Heart right ventricle (tissue), 16 donors: ENCODE measurements around the gene GP1BA. TPM values are rescaled to one million over a fixed set of nuclear protein-coding genes. Genes with fewer than 3 reads are reported as not detected.

ENCODE experiments used
- ATAC-seq, 8 donors: fragments of 200-7000 bp; cut with Tn5 transposase; one replicate each; pipeline ENCODE4 v1.9.1; 2020; ENCODE audit warnings: mild to moderate bottlenecking in 8 of 8, moderate library complexity in 8 of 8, moderate number of reproducible peaks in 1 of 8
- DNase-seq, 2 donors: peaks; one replicate each; pipeline ENCODE4 v3.0.0-alpha.2; 2020
- H3K27ac ChIP-seq, 10 donors: fragments of 200-600 bp; sonication (generic) in 2 of 10; one replicate each; pipeline versions ENCODE4 v1.5.0 to v1.8.0; 2020 to 2022; ENCODE audit warnings: mild to moderate bottlenecking in 3 of 10
- H3K27me3 ChIP-seq, 7 donors: fragments of 200-600 bp; one replicate each; pipeline ENCODE4 v1.8.0; 2021 to 2022; ENCODE audit warnings: mild to moderate bottlenecking in 2 of 7
- H3K36me3 ChIP-seq, 9 donors: fragments of 200-600 bp; sonication (generic) in 1 of 9; one replicate each; pipeline versions ENCODE4 v1.5.0 to v1.8.0; 2020 to 2022; ENCODE audit warnings: mild to moderate bottlenecking in 2 of 9
- H3K4me1 ChIP-seq, 9 donors: fragments of 200-600 bp; sonication (generic) in 1 of 9; one replicate each; pipeline versions ENCODE4 v1.5.0 to v1.8.0; 2020 to 2022; ENCODE audit warnings: mild to moderate bottlenecking in 4 of 9
- H3K4me3 ChIP-seq, 10 donors: fragments of 200-600 bp; sonication (generic) in 2 of 10; one replicate each; pipeline versions ENCODE4 v1.5.0 to v1.8.0; 2020 to 2022; ENCODE audit warnings: mild to moderate bottlenecking in 7 of 10, moderate library complexity in 2 of 10
- H3K9me3 ChIP-seq, 11 donors: fragments of 200-600 bp in 10 of 11; sonication (generic) in 2 of 11; one replicate each; pipeline versions ENCODE4 v1.5.0 to v1.8.0; 2013 to 2022; ENCODE audit warnings: mild to moderate bottlenecking in 2 of 11, control low read depth in 1 of 11, moderate library complexity in 1 of 11
- WGBS, 2 donors: extraction: QIAGEN DNeasy Blood & Tissue Kit; methylation state at CpG; one replicate each; pipeline ENCODE4 v1.1.7; 2013; ENCODE audit warnings: inconsistent platforms in 1 of 2; 5-methylcytosine and 5-hydroxymethylcytosine counted together
- intact Hi-C, 10 donors: fragments of 100-400 bp; cut with DNase I; formaldehyde crosslinking; loops; one replicate each; pipeline versions ENCODE4 v1.11.1 to v1.14.2; 2022
- polyA plus RNA-seq, 2 donors: library from polyadenylated mRNA; stranded (reverse); fragments of 200-250 nt; gene quantifications; one replicate each; pipeline ENCODE4 v1.2.3, GENCODE V29; 2013
- total RNA-seq, 10 donors: library from RNA; stranded (reverse); fragmentation: NEBNext Ultra II Directional in 3 of 10; extraction: Animal tissue kit (Norgen Biotek cat#: 25700) in 3 of 10; gene quantifications; one replicate each; pipeline versions ENCODE4 v1.2.1 to v1.2.4, GENCODE V29; 2021 to 2023
- TF ChIP-seq, protein P1 (sequence below), 9 donors: fragments of 200-600 bp; sonication (generic) in 2 of 9; IDR thresholded peaks; one replicate each; pipeline versions ENCODE4 v1.5.0 to v1.8.0; 2021 to 2022; ENCODE audit warnings: antibody characterized with exemption in 9 of 9, mild to moderate bottlenecking in 5 of 9, moderate library complexity in 1 of 9
- donor health status: Arrhythmogenic right ventricular cardiomyopathy.
- donor health status: ischemic (EF 13 %, LVEDD 7.1; RV severe dilation, severe dysfunction).
- donor health status: healthy with polysubstance abuse.
- donor health status: DM: no; HTN: yes; CAD: no.
- donor health status: DM: no; HTN: no; CAD: no.
- donor health status: ischemic (EF 25% LVEDD 6.9; RV normal size, moderate dysfunction).
- donor health status: ischemic (EF 25% LVEDD 5.7; RV mildly dilated, moderate dysfunction).
- donor health status: healthy.
- donor health status: DM: yes; HTN: yes; CAD: no.
- donor health status: Ischemic cardiomyopathy.
- donor health status: ischemic (EF 35%, LVEDD 5.7; RV mildly dilated, moderate dysfunction).
- donor health status: nonischemic (EF 11% LVEDD 7.7; RV severe dilation, severe dysfunction).
- donor health status: DM: yes; HTN: yes; CAD: no.
- donor health status: PGD.
- donor health status: ischemic (EF 29% LVEDD 5.4; RV normal size, mild dysfunction).
- donor health status: nonischemic (EF 23%, LVEDD 6.1; RV moderate dilation, normal function).

Gene GP1BA
- total and polyA plus RNA-seq, 12 donors: 0.04 to 0.53 (median 0.26) TPM; not detected in 5

DNA sequence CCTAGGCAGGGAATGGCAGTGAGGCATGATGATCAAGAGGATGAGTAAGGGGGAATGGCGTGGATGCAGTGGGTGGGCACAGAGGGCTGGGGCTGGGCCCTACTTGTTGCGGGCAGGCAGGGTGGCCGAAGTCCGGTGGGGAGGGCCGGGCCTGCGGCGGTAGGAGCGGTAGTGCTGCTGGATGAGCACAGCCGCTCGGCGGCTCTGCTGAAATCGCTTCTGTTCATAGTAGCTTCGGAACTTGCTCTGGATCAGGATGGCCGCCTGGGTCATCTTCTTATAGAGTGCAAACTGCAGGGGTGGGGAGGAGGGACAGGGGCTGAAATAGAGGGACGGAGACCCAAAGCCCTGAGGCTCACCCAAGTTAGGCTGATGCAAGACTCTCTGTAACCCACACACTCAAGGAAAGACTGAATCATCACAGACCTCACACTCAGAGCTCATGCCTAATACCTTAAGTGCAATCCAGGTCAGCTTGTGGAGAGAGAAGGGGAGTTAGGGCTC, 37.0 kb downstream of the GP1BA start:
- WGBS, 2 donors: 61 to 75% methylated on average over 15 of the region's 15 CpGs
- no peak for ATAC-seq
- H3K4me3 ChIP-seq: peak overlapping the region in 9 of 10 donors; percentile 53 to 82 (median 72)
- H3K36me3 ChIP-seq: peaks cover 0 to 66% (median 23%) of the 10 kb centered on the region in 9 donors
- H3K4me1 ChIP-seq: peaks cover 18 to 61% (median 48%) of the 10 kb centered on the region in 9 donors
- H3K9me3 ChIP-seq: no peaks in the 10 kb centered on the region
- intact Hi-C loops: loop anchor here in 2 of 10 donors (1.0 to 5.0 kb wide), 2 partner anchors 30 to 62 kb away; no protein-coding TSS in a partner anchor
- DNase-seq: no peak
- TF ChIP-seq, protein P1, sequence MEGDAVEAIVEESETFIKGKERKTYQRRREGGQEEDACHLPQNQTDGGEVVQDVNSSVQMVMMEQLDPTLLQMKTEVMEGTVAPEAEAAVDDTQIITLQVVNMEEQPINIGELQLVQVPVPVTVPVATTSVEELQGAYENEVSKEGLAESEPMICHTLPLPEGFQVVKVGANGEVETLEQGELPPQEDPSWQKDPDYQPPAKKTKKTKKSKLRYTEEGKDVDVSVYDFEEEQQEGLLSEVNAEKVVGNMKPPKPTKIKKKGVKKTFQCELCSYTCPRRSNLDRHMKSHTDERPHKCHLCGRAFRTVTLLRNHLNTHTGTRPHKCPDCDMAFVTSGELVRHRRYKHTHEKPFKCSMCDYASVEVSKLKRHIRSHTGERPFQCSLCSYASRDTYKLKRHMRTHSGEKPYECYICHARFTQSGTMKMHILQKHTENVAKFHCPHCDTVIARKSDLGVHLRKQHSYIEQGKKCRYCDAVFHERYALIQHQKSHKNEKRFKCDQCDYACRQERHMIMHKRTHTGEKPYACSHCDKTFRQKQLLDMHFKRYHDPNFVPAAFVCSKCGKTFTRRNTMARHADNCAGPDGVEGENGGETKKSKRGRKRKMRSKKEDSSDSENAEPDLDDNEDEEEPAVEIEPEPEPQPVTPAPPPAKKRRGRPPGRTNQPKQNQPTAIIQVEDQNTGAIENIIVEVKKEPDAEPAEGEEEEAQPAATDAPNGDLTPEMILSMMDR (IDR thresholded peaks at IDR 0.05): no peak
- H3K27me3 ChIP-seq: no peaks in the 10 kb centered on the region
- peak overlapping the region in 9 of 10 donors; percentile 88 to 97 (median 96) for H3K27ac ChIP-seq

DNA sequence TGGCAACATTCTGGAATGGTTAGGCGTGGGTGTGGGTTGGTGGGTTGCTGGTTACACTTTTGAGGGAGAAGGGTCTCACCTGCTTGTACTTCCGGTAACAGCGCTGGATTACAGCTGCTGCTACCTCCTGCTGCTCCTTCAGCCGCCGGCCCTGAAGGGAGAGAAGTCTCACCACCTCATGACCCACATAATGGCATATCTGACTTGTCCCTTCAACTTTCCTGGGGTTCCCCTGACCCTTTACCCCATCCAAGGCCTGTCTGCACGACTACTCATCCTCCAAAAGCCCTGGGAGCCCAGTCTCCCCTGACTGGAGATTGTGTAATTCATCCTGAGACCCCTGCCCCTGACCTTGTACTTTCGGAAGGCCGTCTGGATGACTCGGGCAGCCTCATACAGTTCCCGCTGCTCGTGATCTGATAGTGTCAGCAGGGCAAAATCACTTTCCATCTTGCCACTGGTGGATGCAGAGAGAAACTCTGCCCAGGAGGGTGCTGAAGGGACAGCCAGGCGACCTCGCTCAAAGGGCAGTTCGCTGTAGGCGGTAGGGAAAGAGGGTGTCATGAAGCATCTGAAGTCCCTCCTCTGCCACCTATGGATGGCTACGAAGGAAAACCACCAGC, 37.6 kb downstream of the GP1BA start:
- peaks cover 0 to 70% (median 23%) of the 10 kb centered on the region in 9 donors for H3K36me3 ChIP-seq
- DNase-seq: no peak
- no peaks in the 10 kb centered on the region for H3K27me3 ChIP-seq
- no peak for ATAC-seq
- TF ChIP-seq, protein P1 (IDR thresholded peaks at IDR 0.05): no peak
- intact Hi-C loops: loop anchor here in 2 of 10 donors (1.0 to 5.0 kb wide), 2 partner anchors 30 to 62 kb away; no protein-coding TSS in a partner anchor
- peaks cover 22 to 66% (median 51%) of the 10 kb centered on the region in 9 donors for H3K4me1 ChIP-seq
- WGBS, 2 donors: 82 to 86% methylated on average over 16 of the region's 16 CpGs
- peak overlapping the region in 8 of 10 donors; percentile 29 to 97 (median 96) for H3K27ac ChIP-seq
- H3K9me3 ChIP-seq: no peaks in the 10 kb centered on the region
- no peak overlapping the region for H3K4me3 ChIP-seq

DNA sequence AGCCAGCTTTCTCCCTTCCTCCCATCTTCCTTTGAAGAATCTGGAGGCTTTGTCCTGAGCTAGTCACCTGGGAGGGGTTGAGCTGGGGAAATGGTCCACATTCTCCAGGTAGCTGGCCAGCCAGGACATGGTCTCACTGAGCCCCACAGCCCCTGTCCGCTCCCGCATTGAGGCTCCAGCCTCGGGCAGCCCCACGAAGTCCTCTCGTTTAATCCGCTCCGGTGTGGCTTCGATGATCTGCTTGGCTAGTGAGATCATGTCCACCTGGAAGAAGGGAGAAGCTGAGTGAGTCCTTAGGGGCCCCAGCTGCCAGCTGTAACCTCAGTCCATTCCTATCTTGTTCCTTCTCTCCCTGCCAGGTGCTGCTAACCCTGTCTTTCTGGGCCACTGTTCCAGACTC, 38.2 kb downstream of the GP1BA start:
- intact Hi-C loops: no loop called here
- H3K27ac ChIP-seq: peak overlapping the region in 6 of 10 donors; percentile 29 to 97 (median 94)

DNA sequence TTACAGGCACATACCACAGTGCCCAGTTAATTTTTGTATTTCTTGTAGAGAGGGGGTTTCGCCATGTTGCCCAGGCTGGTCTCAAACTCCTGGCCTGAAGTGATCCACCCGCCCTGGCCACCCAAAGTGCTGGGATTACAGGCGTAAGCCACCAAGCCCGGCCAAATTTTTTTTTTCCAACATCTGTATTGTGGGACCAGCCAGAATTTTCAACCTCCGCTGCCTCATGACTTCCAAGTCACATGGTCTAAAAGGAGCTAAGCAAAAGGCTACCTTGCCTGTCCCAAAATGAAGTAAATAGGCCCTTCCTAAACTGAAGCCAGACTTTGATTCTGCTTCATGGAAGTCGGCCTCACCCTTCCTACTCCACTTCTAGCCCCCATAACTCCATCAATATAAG, 39.7 kb downstream of the GP1BA start:
- TF ChIP-seq, protein P1 (IDR thresholded peaks at IDR 0.05): no peak
- H3K4me3 ChIP-seq: no peak overlapping the region
- no peaks in the 10 kb centered on the region for H3K27me3 ChIP-seq
- peaks cover 22 to 60% (median 49%) of the 10 kb centered on the region in 9 donors for H3K4me1 ChIP-seq
- no peak for ATAC-seq
- DNase-seq: no peak
- WGBS, 2 donors: 90 to 97% methylated on average over 6 of the region's 6 CpGs
- intact Hi-C loops: no loop called here
- peak overlapping the region in 6 of 10 donors; percentile 61 to 80 (median 71) for H3K27ac ChIP-seq
- H3K36me3 ChIP-seq: peaks cover 0 to 84% (median 25%) of the 10 kb centered on the region in 9 donors
- no peaks in the 10 kb centered on the region for H3K9me3 ChIP-seq

More for the DNA sequence above, 38.2 kb downstream of the GP1BA start:
- WGBS, 2 donors: 96% methylated on average over 8 of the region's 8 CpGs
- Histone ChIP-seq H3K4me3 (no peak overlapping the region), H3K27me3 (no peaks in the 10 kb centered on the region), H3K36me3 (peaks cover 0 to 73% (median 23%) of the 10 kb centered on the region in 9 donors), H3K4me1 (peaks cover 22 to 71% (median 52%) of the 10 kb centered on the region in 9 donors), H3K9me3 (no peaks in the 10 kb centered on the region)
- TF ChIP-seq, protein P1 (IDR thresholded peaks at IDR 0.05): no peak
- DNase-seq (no peak), ATAC-seq (no peak)
